ENCODE measurements around the gene BCAR3.

DNA sequence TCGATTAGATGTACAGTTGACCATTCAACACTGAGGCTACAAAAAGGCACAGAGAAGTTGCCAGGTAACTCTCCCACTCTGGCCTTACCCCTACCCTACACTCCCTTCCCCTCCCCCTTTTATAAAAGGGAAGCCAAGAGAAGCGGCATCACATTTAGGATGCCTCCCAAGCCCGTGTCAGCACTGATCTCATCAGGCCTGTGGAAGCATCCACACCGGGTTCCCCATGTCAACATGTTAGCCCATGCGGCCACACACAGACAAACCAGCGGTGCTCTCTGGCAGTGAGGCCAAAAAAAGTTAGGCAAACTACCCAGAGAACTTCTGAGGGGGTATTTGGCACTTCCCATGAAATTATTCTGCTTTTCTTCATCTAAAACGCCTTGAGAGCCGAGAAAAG lies 29.9 kb downstream of the BCAR3 start:
- TF ChIP-seq, protein P1, sequence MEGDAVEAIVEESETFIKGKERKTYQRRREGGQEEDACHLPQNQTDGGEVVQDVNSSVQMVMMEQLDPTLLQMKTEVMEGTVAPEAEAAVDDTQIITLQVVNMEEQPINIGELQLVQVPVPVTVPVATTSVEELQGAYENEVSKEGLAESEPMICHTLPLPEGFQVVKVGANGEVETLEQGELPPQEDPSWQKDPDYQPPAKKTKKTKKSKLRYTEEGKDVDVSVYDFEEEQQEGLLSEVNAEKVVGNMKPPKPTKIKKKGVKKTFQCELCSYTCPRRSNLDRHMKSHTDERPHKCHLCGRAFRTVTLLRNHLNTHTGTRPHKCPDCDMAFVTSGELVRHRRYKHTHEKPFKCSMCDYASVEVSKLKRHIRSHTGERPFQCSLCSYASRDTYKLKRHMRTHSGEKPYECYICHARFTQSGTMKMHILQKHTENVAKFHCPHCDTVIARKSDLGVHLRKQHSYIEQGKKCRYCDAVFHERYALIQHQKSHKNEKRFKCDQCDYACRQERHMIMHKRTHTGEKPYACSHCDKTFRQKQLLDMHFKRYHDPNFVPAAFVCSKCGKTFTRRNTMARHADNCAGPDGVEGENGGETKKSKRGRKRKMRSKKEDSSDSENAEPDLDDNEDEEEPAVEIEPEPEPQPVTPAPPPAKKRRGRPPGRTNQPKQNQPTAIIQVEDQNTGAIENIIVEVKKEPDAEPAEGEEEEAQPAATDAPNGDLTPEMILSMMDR (IDR thresholded peaks at IDR 0.05), result no peak
- TF ChIP-seq POLR2A (IDR thresholded peaks at IDR 0.05), result no peak
